ENCODE measurements around the gene PEX1. TPM values are rescaled to one million over a fixed set of nuclear protein-coding genes. Genes with fewer than 3 reads are reported as not detected.

The PEX1 gene
- total and polyA plus RNA-seq, 9 of the 15 experiments (the other 6 are each of a cell fraction or from before 2014, with no cell fraction given) = 9.4 to 32.2 (median 19.9) TPM

DNA sequence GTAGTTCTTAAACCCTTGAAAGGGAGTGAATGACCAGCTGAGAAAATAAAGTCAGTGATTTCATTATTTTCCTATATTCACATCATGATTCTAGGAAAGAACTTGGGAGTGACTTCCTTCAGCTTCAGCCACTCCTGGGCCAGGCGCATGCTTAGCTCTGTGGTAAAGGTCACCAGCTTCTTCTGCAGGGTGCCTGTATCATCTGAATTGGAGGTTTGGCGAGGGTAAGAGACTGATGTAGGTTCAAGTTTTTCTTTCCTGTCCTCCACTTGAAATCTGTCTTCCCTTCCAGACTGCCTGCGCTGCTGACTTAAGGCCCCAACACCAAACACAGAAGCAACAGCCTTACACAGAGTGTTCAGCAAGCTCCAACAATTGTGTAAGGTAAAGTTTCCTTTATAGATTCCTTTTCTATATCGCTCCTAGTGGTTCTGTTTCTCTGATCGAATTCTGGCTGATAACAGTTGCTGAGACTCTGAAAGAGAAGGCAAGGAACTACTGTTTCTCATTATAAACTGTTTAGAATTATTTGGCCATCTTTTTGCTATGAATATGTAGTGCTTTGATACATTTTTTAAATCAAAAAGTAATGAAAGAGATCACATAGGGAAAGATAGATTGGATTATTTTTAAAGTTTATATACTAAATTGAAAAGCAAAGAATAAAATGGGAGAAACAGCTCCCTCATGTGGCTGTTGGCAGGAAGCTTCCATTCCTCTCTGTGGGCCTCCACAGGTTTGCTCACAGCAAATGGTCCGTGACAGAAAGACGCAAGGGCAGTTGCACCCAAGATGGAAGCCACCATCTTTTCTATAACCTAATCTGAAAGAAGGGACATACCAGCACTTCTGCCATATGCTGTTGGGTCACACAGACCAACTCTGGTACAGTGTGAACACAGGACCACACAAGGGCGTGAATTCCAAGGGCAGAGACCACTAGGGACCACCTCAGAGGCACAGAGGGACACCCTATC is 67.0 kb downstream of the PEX1 start (continued):
- TF ChIP-seq, protein P1, sequence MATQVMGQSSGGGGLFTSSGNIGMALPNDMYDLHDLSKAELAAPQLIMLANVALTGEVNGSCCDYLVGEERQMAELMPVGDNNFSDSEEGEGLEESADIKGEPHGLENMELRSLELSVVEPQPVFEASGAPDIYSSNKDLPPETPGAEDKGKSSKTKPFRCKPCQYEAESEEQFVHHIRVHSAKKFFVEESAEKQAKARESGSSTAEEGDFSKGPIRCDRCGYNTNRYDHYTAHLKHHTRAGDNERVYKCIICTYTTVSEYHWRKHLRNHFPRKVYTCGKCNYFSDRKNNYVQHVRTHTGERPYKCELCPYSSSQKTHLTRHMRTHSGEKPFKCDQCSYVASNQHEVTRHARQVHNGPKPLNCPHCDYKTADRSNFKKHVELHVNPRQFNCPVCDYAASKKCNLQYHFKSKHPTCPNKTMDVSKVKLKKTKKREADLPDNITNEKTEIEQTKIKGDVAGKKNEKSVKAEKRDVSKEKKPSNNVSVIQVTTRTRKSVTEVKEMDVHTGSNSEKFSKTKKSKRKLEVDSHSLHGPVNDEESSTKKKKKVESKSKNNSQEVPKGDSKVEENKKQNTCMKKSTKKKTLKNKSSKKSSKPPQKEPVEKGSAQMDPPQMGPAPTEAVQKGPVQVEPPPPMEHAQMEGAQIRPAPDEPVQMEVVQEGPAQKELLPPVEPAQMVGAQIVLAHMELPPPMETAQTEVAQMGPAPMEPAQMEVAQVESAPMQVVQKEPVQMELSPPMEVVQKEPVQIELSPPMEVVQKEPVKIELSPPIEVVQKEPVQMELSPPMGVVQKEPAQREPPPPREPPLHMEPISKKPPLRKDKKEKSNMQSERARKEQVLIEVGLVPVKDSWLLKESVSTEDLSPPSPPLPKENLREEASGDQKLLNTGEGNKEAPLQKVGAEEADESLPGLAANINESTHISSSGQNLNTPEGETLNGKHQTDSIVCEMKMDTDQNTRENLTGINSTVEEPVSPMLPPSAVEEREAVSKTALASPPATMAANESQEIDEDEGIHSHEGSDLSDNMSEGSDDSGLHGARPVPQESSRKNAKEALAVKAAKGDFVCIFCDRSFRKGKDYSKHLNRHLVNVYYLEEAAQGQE (IDR thresholded peaks at IDR 0.05; ENCODE audit: borderline replicate concordance) = peak; percentile 41; the same call in 1 of the 2 replicates
- TF ChIP-seq, protein P1 (CRISPR knock-in tag; IDR thresholded peaks at IDR 0.05; ENCODE audit: low read depth) = no peak
- TF ChIP-seq HMGN3 (IDR thresholded peaks at IDR 0.05; ENCODE audit: borderline replicate concordance, extremely low read depth, insufficient read length, low read depth, low read length) = no peak
- TF ChIP-seq NFXL1 (CRISPR knock-in tag; IDR thresholded peaks at IDR 0.05) = no peak
- no peak; the same call in 1 of the 2 replicates for TF ChIP-seq STAG1 (CRISPR knock-in tag; IDR thresholded peaks at IDR 0.05; ENCODE audit: borderline replicate concordance)
- TF ChIP-seq, protein P2, sequence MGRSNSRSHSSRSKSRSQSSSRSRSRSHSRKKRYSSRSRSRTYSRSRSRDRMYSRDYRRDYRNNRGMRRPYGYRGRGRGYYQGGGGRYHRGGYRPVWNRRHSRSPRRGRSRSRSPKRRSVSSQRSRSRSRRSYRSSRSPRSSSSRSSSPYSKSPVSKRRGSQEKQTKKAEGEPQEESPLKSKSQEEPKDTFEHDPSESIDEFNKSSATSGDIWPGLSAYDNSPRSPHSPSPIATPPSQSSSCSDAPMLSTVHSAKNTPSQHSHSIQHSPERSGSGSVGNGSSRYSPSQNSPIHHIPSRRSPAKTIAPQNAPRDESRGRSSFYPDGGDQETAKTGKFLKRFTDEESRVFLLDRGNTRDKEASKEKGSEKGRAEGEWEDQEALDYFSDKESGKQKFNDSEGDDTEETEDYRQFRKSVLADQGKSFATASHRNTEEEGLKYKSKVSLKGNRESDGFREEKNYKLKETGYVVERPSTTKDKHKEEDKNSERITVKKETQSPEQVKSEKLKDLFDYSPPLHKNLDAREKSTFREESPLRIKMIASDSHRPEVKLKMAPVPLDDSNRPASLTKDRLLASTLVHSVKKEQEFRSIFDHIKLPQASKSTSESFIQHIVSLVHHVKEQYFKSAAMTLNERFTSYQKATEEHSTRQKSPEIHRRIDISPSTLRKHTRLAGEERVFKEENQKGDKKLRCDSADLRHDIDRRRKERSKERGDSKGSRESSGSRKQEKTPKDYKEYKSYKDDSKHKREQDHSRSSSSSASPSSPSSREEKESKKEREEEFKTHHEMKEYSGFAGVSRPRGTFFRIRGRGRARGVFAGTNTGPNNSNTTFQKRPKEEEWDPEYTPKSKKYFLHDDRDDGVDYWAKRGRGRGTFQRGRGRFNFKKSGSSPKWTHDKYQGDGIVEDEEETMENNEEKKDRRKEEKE (IDR thresholded peaks at IDR 0.05; ENCODE audit: borderline replicate concordance in 1 of 2, control insufficient read depth in 1 of 2, low read depth in 2 of 2, low read length in 1 of 2) = no peak
- TF ChIP-seq, protein P3, sequence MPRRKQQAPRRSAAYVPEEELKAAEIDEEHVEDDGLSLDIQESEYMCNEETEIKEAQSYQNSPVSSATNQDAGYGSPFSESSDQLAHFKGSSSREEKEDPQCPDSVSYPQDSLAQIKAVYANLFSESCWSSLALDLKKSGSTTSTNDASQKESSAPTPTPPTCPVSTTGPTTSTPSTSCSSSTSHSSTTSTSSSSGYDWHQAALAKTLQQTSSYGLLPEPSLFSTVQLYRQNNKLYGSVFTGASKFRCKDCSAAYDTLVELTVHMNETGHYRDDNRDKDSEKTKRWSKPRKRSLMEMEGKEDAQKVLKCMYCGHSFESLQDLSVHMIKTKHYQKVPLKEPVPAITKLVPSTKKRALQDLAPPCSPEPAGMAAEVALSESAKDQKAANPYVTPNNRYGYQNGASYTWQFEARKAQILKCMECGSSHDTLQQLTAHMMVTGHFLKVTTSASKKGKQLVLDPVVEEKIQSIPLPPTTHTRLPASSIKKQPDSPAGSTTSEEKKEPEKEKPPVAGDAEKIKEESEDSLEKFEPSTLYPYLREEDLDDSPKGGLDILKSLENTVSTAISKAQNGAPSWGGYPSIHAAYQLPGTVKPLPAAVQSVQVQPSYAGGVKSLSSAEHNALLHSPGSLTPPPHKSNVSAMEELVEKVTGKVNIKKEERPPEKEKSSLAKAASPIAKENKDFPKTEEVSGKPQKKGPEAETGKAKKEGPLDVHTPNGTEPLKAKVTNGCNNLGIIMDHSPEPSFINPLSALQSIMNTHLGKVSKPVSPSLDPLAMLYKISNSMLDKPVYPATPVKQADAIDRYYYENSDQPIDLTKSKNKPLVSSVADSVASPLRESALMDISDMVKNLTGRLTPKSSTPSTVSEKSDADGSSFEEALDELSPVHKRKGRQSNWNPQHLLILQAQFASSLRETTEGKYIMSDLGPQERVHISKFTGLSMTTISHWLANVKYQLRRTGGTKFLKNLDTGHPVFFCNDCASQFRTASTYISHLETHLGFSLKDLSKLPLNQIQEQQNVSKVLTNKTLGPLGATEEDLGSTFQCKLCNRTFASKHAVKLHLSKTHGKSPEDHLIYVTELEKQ (CRISPR knock-in tag; IDR thresholded peaks at IDR 0.05) = no peak
- TF ChIP-seq ZNF174 (CRISPR knock-in tag; IDR thresholded peaks at IDR 0.05) = no peak
- no peak for TF ChIP-seq DIDO1 (tag; IDR thresholded peaks at IDR 0.05; ENCODE audit: low read depth)

All from K562 (cell line).